Measurements from ENCODE around the gene CEP95.
"Not testable (repeated sequence)": the region's sequence is repeated elsewhere in the genome, so short reads cannot be mapped to it uniquely, and the experiment has no call there.

The CEP95 gene

DNA sequence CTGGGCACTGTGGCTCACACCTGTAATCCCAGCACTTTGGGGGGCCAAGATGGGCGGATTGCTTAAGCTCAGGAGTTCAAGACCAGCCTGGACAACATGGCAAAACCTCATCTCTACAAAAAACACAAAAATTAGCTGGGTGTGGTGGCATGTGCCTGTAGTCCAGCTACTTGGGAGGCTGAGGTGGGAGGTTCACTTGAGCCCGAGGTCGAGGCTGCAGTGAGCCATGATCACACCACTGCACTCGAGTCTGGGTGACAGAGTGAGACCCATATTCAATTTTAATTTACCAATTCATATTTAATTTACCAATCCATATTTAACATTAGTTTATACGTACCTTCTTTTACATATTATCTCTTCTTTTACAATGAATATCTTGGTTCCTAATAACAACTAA lies 11.5 kb upstream of the CEP95 start:
- DNase-seq (ENCODE audit: low read depth in 2 of 2, low spot score in 1 of 2): not testable (repeated sequence)

GRCh38 chr17:64496348-64496785 lies 10.4 kb upstream of the CEP95 start:
- no peak for DNase-seq (ENCODE audit: low read depth in 2 of 2, low spot score in 1 of 2)

GRCh38 chr17:64496786-64497564 lies 9.8 kb upstream of the CEP95 start, which contains the start of gene POLG2:
Gene POLG2, minus strand, starts transcription at chr17:64497054. Its CDS starts 86 bp downstream, at chr17:64496968.
- peak; percentile 91 to 93 for DNase-seq (ENCODE audit: low read depth in 2 of 2, low spot score in 1 of 2)

GRCh38 chr17:64497565-64498035 lies 9.2 kb upstream of the CEP95 start:
- no peak for DNase-seq (ENCODE audit: low read depth in 2 of 2, low spot score in 1 of 2)

- no peak for DNase-seq (ENCODE audit: low read depth in 2 of 2, low spot score in 1 of 2)
These were observed 8.2 kb upstream of the CEP95 start for GRCh38 chr17:64498308-64499203.

DNA sequence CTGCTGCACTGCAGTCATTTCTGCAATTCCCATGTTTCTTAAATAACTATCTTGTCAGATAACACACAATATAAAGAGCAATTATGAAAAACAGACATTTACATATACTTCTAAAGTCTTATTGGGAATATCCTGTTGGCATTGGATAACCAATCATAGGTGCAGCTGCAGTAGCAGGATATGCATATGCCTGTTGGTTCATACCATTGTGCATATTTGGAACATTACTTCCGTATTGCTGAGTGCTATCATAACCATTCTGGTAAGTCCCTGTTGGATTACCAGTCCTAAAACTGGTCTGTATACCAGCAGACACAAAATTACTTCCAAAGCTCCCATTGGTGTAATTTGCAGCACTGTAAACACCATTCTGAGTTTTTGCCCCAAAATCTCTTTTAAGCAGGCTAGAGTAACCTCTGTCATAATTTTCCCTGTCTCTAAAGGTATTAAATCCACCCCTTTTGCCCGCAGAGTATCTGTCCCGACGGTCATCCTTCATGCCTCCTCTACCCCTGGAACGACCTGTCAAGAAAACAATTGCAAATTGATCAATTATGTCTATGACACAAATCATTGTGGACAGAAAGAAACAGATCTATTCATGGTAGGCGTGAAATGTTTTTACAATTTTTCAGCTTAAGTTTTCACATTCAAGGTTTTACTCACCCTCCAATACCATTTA lies 6.8 kb upstream of the CEP95 start:
- no peak for DNase-seq (ENCODE audit: low read depth in 2 of 2, low spot score in 1 of 2)

DNA sequence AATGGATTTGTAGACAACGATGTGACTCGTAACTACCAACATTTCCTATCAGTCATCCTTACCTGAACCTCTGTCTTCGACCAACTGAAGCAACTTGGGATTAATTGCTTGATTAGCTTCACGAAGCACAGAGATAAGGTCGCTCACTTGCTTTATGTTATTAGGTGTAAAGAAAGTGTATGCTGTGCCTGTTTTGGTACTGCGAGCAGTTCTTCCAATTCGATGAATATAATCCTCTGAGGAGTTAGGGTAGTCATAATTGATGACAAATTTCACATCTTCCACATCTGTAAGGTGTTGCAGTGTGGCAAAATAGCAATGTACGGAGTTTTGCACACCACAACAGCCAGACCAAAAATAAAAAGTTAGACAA lies 6.3 kb upstream of the CEP95 start:
- no peak for DNase-seq (ENCODE audit: low read depth in 2 of 2, low spot score in 1 of 2)

- no peak for DNase-seq (ENCODE audit: low read depth in 2 of 2, low spot score in 1 of 2)
These were observed 5.7 kb upstream of the CEP95 start for GRCh38 chr17:64500862-64501765.

DNA sequence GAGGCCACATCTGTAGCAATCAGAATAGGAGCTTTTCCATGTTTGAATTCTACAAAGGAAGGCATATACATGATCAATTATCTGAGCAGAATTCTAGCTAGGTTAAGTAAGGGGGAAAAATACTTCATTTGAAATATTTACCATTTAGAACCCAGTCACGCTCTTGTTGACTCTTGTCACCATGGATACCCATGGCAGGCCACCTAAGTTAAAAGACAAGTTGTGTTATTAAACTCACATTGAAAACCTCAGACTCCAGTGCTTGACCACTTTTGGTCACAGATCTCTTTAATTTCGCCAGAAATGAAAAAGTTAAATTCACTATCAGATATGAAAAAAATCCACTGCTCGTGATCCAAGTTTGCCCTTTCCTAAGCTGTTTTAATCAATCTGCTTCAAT lies 4.8 kb upstream of the CEP95 start:
- no peak for DNase-seq (ENCODE audit: low read depth in 2 of 2, low spot score in 1 of 2)

- no peak for DNase-seq (ENCODE audit: low read depth in 2 of 2, low spot score in 1 of 2)
These were observed 4.0 kb upstream of the CEP95 start for GRCh38 chr17:64502809-64503208.

- DNase-seq (ENCODE audit: low read depth in 2 of 2, low spot score in 1 of 2): no peak
These were observed 3.4 kb upstream of the CEP95 start for GRCh38 chr17:64503341-64503740.

DNA sequence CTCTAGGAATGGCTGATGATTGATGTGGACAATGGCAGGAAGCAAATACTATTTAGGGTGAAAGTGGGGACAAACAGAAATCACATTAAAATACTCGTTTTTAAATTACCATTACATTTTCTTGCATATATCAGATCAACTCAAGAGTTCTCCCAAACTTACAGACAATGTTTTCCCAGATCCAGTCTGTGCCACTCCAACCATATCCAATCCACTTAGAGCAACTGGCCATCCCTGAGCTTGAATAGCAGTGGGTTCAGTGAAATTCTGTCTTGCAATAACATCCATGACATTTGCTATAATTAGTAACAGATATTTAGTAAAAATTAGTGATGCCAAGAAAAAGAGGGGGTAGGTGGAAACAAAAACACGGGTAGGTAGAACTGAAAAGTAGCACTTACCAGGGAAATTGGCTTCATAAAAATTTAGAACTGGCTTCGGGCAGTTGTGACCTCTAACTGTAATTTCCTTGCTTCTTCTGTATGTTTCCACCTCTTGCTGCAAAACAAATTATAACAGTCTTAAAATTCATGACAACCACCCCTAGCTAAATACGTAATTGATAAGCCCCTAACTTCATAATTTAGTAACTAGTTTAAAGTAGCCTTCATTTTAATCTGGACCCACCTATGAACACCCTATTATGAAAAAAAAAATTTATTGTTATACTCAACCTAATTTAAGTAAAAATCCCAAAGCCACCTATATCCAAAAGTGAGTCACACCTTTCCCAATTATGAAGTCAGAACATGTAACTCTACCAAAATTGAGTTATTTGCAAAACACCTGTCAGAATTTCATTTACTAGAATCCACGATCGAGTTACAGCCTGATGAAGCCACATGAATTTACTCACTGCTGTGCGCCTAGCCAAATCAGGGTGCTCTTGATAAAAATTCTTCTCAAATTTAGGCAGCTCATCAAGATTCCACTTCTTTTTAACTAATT lies 2.7 kb upstream of the CEP95 start:
- DNase-seq (ENCODE audit: low read depth in 2 of 2, low spot score in 1 of 2): no peak

DNA sequence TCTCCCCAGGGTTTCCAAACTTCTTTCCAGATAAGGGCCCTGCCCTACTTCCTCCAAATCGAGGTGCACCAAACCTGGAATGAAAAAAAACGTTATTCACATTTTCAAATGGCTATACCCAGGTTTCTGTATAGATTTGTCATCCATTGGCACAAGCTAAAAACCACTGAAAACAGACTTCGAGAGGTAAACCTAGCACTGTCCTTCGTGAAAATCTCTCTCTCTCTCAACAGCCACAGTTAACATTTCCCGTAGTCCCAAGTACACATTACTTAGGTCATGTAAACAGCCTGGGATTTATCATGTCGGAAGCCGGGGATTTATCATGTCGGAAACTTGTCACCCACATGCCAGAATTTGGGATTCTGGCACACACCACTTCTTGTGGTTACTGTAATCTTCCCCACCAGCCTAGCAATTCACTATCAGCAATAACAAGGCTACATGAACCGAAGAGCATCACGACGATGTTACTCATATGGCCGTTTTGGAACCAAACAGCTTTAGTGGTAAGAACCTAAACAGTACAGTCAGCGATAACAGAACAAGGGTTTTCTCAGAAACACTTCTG lies 1.9 kb upstream of the CEP95 start:
- no peak for DNase-seq (ENCODE audit: low read depth in 2 of 2, low spot score in 1 of 2)

DNA sequence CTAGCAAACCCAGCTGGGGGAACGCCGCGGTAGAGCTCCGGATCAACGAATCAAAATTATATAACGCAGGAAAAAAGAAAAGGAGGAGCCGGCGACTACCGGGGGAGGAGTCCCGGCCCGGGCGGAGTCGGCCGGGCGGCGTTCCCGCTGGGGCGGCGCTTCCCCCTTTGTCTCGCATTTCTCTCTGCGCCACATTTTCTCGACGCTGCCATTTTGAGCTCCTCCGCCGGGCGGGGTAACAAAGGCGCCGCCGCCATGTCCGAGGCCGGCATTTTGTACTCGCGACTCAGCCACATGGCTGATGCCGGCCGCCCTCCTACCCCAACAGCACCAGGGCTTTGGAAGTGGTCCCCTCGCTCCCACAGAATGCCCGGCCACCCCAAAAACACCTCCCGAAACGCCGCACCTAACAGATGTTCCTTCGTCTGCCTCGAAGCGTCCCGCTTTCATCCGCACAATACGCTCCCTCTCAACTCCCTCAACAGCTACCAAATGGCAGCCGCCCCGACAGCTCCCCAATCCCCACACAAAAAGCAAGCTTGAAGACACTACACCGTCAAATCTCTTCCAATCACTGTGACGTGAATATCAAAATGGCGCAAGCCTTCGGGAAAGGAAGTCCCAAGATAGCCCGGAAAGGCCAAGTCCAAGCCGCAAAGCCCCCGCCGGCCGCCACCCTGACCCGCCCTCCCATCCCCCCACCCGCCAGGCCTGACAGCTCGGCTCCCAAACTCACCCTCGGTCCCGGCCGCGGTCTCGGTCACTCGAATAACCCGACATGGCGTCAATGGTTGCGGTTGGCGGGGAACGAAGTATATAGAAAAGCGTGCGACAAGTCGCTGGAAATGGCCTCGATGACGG lies 1.2 kb upstream of the CEP95 start:
- DNase-seq (ENCODE audit: low read depth in 2 of 2, low spot score in 1 of 2): peak; percentile 58 to 73

DNA sequence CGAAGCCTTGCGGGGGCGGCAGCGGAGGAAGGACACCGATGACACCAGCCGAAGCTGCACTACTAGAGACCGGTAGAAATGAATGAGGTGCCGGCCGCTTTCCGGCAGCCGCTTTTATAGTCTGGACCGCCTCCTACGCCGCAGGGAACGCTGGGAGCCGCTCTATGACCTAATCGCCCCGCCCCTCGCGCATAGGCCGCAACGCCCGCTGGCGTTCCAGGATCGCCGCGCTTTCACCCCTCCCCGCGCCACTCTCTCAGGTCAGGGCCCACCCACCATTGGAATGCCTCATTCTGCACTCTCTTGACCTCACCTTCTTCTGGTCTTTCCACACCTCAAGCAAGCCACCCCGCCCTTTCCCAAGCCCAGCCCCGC lies 589 bp upstream of the CEP95 start, which contains the start of gene DDX5:
DDX5 (minus strand) TSS at position 89 of the 375 bp plus-strand sequence. CDS start 170 bp downstream, outside the sequence.
- peak; percentile 95 for DNase-seq (ENCODE audit: low read depth in 2 of 2, low spot score in 1 of 2)

DNA sequence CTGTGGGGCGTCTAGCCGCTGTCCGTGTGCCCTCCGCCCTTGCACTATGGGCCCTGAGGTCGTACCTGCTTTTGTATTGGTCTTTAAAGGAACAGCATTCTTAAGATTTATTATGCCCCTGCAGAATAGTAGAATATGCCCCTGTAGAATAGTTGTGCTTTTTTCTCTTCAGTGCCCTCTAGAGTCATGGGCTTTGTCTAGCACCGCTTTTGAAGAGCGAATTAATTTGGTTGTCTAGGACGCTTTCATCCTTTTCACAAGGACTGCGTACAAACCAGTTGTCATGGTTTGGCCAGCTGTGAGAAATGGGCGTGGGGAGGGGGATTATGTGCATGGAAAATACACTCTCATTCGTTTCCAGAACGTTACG lies 621 bp downstream of the CEP95 start:
- DNase-seq (ENCODE audit: low read depth in 2 of 2, low spot score in 1 of 2): no peak

GRCh38 chr17:64508683-64509082 lies 1.9 kb downstream of the CEP95 start:
- no peak for DNase-seq (ENCODE audit: low read depth in 2 of 2, low spot score in 1 of 2)

GRCh38 chr17:64509179-64509578 lies 2.4 kb downstream of the CEP95 start:
- no peak for DNase-seq (ENCODE audit: low read depth in 2 of 2, low spot score in 1 of 2)
